Bronchial epithelial cell (primary cell): ENCODE data around the gene HSF4. TPM values are rescaled to one million over a fixed set of nuclear protein-coding genes. Genes with fewer than 3 reads are reported as not detected.

Experiments used
- DNase-seq: peaks from one replicate; pipeline ENCODE4 v3.0.0-alpha.2; 2010; ENCODE audit warnings: low read depth
- FAIRE-seq: peaks from 2 replicates; lab custom pipeline; 2011; peaks lifted over from hg19 to GRCh38; lab: Jason Lieb, UNC
- H3K27me3 ChIP-seq: 2 replicates; pipeline ENCODE4 v1.5.1; 2011; ENCODE audit warnings: low read length; ENCODE audit not compliant: control insufficient read depth, insufficient read depth
- H3K36me3 ChIP-seq: 2 replicates; pipeline ENCODE4 v1.5.1; 2011; ENCODE audit warnings: low read length; ENCODE audit not compliant: control insufficient read depth, insufficient read depth
- H3K4me3 ChIP-seq: 2 replicates; pipeline ENCODE4 v1.5.1; 2011; ENCODE audit warnings: mild to moderate bottlenecking, low read depth, low read length, control low read depth
- CTCF ChIP-seq: IDR thresholded peaks from 2 replicates; pipeline ENCODE4 v1.5.1; 2011; ENCODE audit warnings: mild to moderate bottlenecking, moderate library complexity, low read length, control low read depth, inconsistent platforms; ENCODE audit not compliant: insufficient read depth, severe bottlenecking
- total RNA-seq: library from RNA; depleted of rRNA; stranded (reverse); fragments of >200 nt; gene quantifications from 2 replicates; pipeline ENCODE4 v1.2.1, GENCODE V29; 2014

Gene HSF4
- total RNA-seq, 1 donor from 2014 or later: 3.7 TPM

- Histone ChIP-seq H3K4me3 (no peak overlapping the region), H3K27me3 (no peaks in the 10 kb centered on the region), H3K36me3 (peaks cover 56% of the 10 kb centered on the region)
- DNase-seq (peak; percentile 69), FAIRE-seq (no peak)
- peak; percentile 100 for TF ChIP-seq CTCF
Observed at GRCh38 chr16:67198238-67198734, 33.7 kb downstream of the HSF4 start.

GRCh38 chr16:67199011-67199807 is 34.7 kb downstream of the HSF4 start, which contains the start of gene ELMO3:
Gene ELMO3, plus strand, starts transcription at chr16:67199131. Its CDS starts 196 bp downstream, at chr16:67199327.
- Histone ChIP-seq H3K27me3 (no peaks in the 10 kb centered on the region), H3K36me3 (peaks cover 56% of the 10 kb centered on the region), H3K4me3 (peak within 1 kb of the TSS; percentile 61)
- FAIRE-seq (no peak), DNase-seq (peak; percentile 66)
- peak; percentile 96 for TF ChIP-seq CTCF

GRCh38 chr16:67199808-67200198 is 35.3 kb downstream of the HSF4 start:
- FAIRE-seq (no peak), DNase-seq (no peak)
- H3K27me3 ChIP-seq: no peaks in the 10 kb centered on the region
- H3K4me3 ChIP-seq: peak overlapping the region; percentile 61
- peak; percentile 40 for TF ChIP-seq CTCF
- peaks cover 51% of the 10 kb centered on the region for H3K36me3 ChIP-seq

- FAIRE-seq (no peak), DNase-seq (no peak)
- peak overlapping the region; percentile 61 for H3K4me3 ChIP-seq
- peaks cover 45% of the 10 kb centered on the region for H3K36me3 ChIP-seq
- TF ChIP-seq CTCF: no peak
- no peaks in the 10 kb centered on the region for H3K27me3 ChIP-seq
Observed at GRCh38 chr16:67200491-67200890, 35.9 kb downstream of the HSF4 start.

- no peak for TF ChIP-seq CTCF
- peaks cover 36% of the 10 kb centered on the region for H3K36me3 ChIP-seq
Observed at GRCh38 chr16:67201411-67202345, 37.1 kb downstream of the HSF4 start.

More at GRCh38 chr16:67201411-67202345, 37.1 kb downstream of the HSF4 start:
- FAIRE-seq (no peak), DNase-seq (no peak)
- no peak overlapping the region for H3K4me3 ChIP-seq
- no peaks in the 10 kb centered on the region for H3K27me3 ChIP-seq
